Upper lobe of right lung (tissue), 1 donor: Measurements from ENCODE around the gene PARD3. TPM values are rescaled to one million over a fixed set of nuclear protein-coding genes. Genes with fewer than 3 reads are reported as not detected.
A peak's percentile ranks its signal among the peaks of the same experiment; 100 is the strongest.

ENCODE experiments used
- ATAC-seq: fragments of 200-7000 bp; cut with Tn5 transposase; one replicate; pipeline ENCODE4 v1.9.1; 2020; ENCODE audit warnings: mild to moderate bottlenecking, moderate library complexity
- DNase-seq: peaks from one replicate; pipeline ENCODE4 v3.0.0-alpha.2; 2020
- H3K27ac ChIP-seq: fragments of 200-600 bp; one replicate; pipeline ENCODE4 v1.8.0; 2022
- H3K27me3 ChIP-seq: fragments of 200-600 bp; one replicate; pipeline ENCODE4 v1.8.0; 2022; ENCODE audit warnings: mild to moderate bottlenecking
- H3K36me3 ChIP-seq: fragments of 200-600 bp; one replicate; pipeline ENCODE4 v1.8.0; 2022
- H3K4me1 ChIP-seq: fragments of 200-600 bp; one replicate; pipeline ENCODE4 v1.8.0; 2022
- H3K4me3 ChIP-seq: fragments of 200-600 bp; one replicate; pipeline ENCODE4 v1.8.0; 2022; ENCODE audit warnings: mild to moderate bottlenecking
- H3K9me3 ChIP-seq: fragments of 200-600 bp; one replicate; pipeline ENCODE4 v1.8.0; 2022
- CTCF ChIP-seq: fragments of 200-600 bp; IDR thresholded peaks from one replicate; pipeline ENCODE4 v1.8.0; 2022; ENCODE audit warnings: antibody characterized with exemption
- intact Hi-C: fragments of 100-400 bp; cut with DNase I; formaldehyde crosslinking; loops from one replicate; pipeline ENCODE4 v1.11.0; 2022
- total RNA-seq: library from RNA; stranded (reverse); fragmentation: NEBNext Ultra II Directional; extraction: Animal tissue kit (Norgen Biotek cat#: 25700); gene quantifications from one replicate; pipeline ENCODE4 v1.2.1, GENCODE V29; 2021
- donor health status: DM: no; HTN: yes; CAD: no; lungs with severe emphysema.

PARD3 gene
- total RNA-seq, 1 donor from 2014 or later: 38.5 TPM

- Histone ChIP-seq H3K27me3 (no peaks in the 10 kb centered on the region), H3K9me3 (no peaks in the 10 kb centered on the region), H3K27ac (no peak overlapping the region), H3K4me3 (no peak overlapping the region), H3K36me3 (peaks cover 8% of the 10 kb centered on the region), H3K4me1 (no peaks in the 10 kb centered on the region)
- ATAC-seq: no peak
- DNase-seq: no peak
- intact Hi-C loops: no loop called here
- no peak for TF ChIP-seq CTCF
These were observed 480.2 kb downstream of the PARD3 start for GRCh38 chr10:34334908-34335307.

DNA sequence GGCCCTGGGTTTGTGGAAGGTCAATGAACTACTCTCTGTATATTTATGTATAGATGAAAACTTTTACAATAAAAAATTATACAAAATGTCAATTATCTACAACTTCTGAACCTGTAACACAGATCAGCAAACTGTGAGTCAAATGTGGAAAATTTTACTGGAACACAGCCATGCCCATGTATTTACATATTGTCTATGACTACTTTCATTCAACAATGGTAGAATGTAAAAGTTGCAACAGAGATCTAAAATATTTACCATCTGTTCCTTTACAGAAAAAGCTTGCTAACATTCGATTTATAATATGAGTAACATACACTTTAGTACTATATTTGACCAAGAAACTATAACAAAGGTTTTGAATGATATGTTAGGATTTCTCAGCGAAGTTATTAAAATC is 481.6 kb downstream of the PARD3 start:
- intact Hi-C loops: no loop called here
- no peaks in the 10 kb centered on the region for H3K9me3 ChIP-seq
- H3K27me3 ChIP-seq: no peaks in the 10 kb centered on the region
- H3K4me1 ChIP-seq: no peaks in the 10 kb centered on the region
- no peak for DNase-seq
- H3K27ac ChIP-seq: no peak overlapping the region
- TF ChIP-seq CTCF: no peak
- peaks cover 8% of the 10 kb centered on the region for H3K36me3 ChIP-seq
- no peak overlapping the region for H3K4me3 ChIP-seq
- ATAC-seq: no peak

DNA sequence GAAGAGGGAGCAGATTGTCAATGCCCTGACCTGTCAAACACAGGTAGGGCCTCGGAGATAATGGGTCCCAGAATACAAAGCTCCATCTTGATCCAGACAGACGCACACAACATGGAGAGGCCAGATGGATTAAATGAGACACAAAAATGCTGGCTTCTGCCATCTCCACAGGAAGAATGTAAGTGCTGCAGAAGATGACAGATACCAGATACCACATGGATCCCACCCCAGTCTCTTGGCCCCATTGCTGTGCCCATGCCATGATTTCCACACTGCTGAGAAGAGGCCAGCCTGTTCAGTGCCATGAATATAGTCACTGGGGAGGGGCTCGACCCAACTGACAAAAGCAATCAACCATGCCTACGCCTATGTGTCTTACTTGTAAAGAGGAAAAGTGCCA is 487.9 kb downstream of the PARD3 start:
- no peak overlapping the region for H3K4me3 ChIP-seq
- no peak for ATAC-seq

GRCh38 chr10:34323192-34323591 is 491.9 kb downstream of the PARD3 start:
- no peak for TF ChIP-seq CTCF
- Histone ChIP-seq H3K9me3 (no peaks in the 10 kb centered on the region), H3K27me3 (no peaks in the 10 kb centered on the region), H3K4me1 (peaks cover 5% of the 10 kb centered on the region), H3K27ac (no peak overlapping the region), H3K36me3 (no peaks in the 10 kb centered on the region), H3K4me3 (no peak overlapping the region)
- DNase-seq: no peak
- intact Hi-C loops: no loop called here
- no peak for ATAC-seq

More for the DNA sequence above, 487.9 kb downstream of the PARD3 start:
- no peak for TF ChIP-seq CTCF
- intact Hi-C loops: no loop called here
- Histone ChIP-seq H3K27me3 (no peaks in the 10 kb centered on the region), H3K4me1 (no peaks in the 10 kb centered on the region), H3K9me3 (no peaks in the 10 kb centered on the region), H3K27ac (no peak overlapping the region), H3K36me3 (peaks cover 8% of the 10 kb centered on the region)
- no peak for DNase-seq

DNA sequence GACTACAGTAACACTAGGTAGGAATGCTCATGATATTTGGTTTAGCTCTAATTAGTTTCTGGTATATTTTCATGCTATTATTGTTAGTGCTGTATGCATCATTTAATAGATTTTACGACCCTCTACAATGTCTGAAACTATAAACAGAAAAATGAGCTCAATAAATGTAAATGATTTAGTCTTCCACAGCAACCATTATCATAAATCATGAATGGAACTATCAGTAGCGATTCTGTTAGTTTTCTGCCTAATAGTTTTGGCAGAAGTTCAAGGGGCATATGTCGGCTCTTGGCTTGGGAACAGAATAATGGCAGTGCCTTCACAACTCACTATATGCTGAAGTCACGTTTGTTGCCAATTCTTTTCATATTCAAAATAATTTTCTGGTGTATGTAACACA is 494.8 kb downstream of the PARD3 start:
- H3K4me1 ChIP-seq: peaks cover 5% of the 10 kb centered on the region
- intact Hi-C loops: no loop called here
- H3K27ac ChIP-seq: no peak overlapping the region
- no peak overlapping the region for H3K4me3 ChIP-seq
- TF ChIP-seq CTCF: no peak
- no peaks in the 10 kb centered on the region for H3K27me3 ChIP-seq
- DNase-seq (no peak), ATAC-seq (no peak)
- H3K9me3 ChIP-seq: no peaks in the 10 kb centered on the region
- no peaks in the 10 kb centered on the region for H3K36me3 ChIP-seq

DNA sequence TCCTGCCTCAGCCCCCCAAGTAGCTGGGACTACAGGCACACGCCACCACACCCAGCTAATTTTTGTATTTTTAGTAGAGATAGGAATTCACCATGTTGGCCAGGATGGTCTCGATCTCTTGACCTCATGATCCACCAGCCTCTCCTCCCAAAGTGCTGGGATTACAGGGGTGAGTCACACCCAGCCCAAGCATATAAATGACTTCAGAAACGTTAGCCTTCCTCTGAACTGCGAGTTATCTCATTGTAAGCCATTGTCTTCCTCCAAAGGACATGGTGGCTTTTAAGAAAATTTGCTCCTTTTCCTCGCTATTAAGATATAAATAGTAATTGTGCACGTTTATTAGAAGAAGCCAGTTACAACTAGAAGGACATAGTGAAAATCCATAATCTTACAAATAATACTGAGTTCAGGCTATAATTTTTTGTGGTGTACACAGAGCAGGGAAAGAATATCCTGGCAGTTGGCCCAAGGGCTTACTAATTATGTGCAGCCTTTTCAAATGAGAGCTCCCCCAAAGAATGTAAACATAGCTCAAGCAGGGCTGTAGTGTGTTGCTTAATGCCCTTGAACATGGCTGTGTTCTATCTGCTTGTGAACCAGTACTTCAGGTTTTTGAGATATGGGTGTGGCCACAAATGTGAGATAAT is 495.8 kb downstream of the PARD3 start:
- no peaks in the 10 kb centered on the region for H3K9me3 ChIP-seq
- H3K4me1 ChIP-seq: peaks cover 5% of the 10 kb centered on the region
- H3K4me3 ChIP-seq: no peak overlapping the region
- intact Hi-C loops: no loop called here
- no peak for DNase-seq
- H3K27ac ChIP-seq: peak overlapping the region; percentile 3
- no peak for TF ChIP-seq CTCF
- peak; percentile 96 for ATAC-seq
- no peaks in the 10 kb centered on the region for H3K36me3 ChIP-seq
- no peaks in the 10 kb centered on the region for H3K27me3 ChIP-seq
